GM12873 (cell line): ENCODE results near the gene TULP4.

Experiments used
- CTCF ChIP-seq: IDR thresholded peaks from 2 replicates; pipeline ENCODE4 v1.5.1; 2012; ENCODE audit warnings: low read depth, mild to moderate bottlenecking, moderate library complexity, low read length, control low read depth; ENCODE audit not compliant: insufficient read depth; ENCODE audit errors: missing control alignments

TULP4 gene

GRCh38 chr6:158521759-158522158, 209.5 kb downstream of the TULP4 start:
- TF ChIP-seq CTCF, result no peak

GRCh38 chr6:158522616-158523015, 210.4 kb downstream of the TULP4 start:
- TF ChIP-seq CTCF, result no peak

DNA sequence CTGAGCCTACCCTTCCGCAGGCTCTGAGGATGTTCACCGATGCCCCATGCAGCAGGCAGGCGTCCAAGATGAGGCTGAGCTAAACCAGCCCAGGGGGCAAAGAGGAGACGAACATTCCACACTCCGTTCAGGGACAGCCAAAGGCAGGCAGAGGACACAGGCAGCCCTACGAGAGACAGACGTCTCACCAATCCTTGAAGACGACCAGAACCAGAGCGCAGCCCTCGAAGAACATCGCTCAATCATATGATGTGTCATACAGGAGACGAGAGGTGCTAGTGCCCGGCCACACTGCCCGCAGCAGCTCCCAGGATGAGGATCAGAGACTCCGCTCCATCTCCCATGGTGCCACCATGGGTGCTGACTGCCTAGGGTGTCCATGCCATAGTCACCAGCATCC, 212.0 kb downstream of the TULP4 start:
- TF ChIP-seq CTCF, result no peak

DNA sequence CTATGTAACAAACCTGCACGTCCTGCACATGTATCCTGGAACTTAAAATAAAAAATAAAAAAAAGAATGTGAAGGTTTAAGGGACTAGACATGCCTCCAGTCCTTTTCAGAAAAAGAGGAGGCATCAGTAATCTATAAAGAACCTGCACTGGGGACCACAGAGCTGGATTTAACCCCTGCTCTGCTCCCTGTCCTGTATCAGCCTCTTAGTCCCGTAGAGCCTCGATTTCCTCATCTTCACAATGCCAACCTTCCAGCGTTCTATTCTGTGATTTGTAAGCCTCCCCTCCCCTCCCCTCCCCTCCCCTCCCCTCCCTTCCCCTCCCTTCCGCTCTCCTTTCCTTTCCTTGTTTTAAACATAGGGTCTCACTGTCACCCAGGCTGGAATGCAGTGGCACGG, 216.6 kb downstream of the TULP4 start:
- no peak for TF ChIP-seq CTCF

- no peak for TF ChIP-seq CTCF
These were observed 217.4 kb downstream of the TULP4 start for GRCh38 chr6:158529629-158530028.

DNA sequence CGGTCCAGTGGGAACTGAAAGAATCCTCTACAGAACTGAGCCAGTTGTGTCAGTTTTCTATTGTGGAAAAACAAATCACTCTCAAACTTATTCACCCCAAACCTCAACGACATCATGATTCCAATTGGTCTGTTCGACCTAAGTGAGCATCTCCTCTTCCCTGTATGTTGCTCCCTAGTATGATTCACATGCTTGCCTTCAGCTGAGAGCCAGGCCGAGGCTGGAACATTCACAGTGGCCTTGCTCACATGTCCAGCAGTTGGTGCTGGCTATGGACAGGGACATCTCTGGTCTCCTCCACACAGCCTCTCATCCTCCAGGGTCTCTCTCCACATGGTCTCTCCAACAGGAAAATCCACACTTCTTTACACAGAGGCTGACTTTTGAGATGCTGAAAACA, 219.3 kb downstream of the TULP4 start:
- TF ChIP-seq CTCF, result no peak

- no peak for TF ChIP-seq CTCF
These were observed 219.7 kb downstream of the TULP4 start for GRCh38 chr6:158531970-158532369.
